SK-N-SH treated with all-trans-retinoic acid at 6 μM for 48 hours (cell line): ENCODE data around the gene LCN12.

Experiments
- ATAC-seq: fragments of 200-7000 bp; cut with Tn5 transposase; 3 replicates; pipeline ENCODE4 v1.9.1; 2020; ENCODE audit warnings: mild to moderate bottlenecking, moderate library complexity
- BACH2 ChIP-seq: fragments of 250-450 bp; sonication (Bioruptor Pico); IDR thresholded peaks from 2 replicates; pipeline ENCODE4 v1.9.0; 2021; ENCODE audit warnings: mild to moderate bottlenecking, borderline replicate concordance
- CSDC2 ChIP-seq: fragments of 250-450 bp; sonication (Bioruptor Pico); IDR thresholded peaks from 2 replicates; pipeline ENCODE4 v1.5.0; 2020; ENCODE audit warnings: mild to moderate bottlenecking, moderate library complexity
- ESRRG ChIP-seq: fragments of 250-450 bp; sonication (Bioruptor Pico); IDR thresholded peaks from 2 replicates; pipeline ENCODE4 v1.6.1; 2021; ENCODE audit warnings: mild to moderate bottlenecking
- GLIS3 ChIP-seq: fragments of 250-450 bp; sonication (Bioruptor Pico); IDR thresholded peaks from 2 replicates; pipeline ENCODE4 v1.5.0; 2020; ENCODE audit warnings: mild to moderate bottlenecking, moderate library complexity
- ISL1 ChIP-seq: fragments of 250-450 bp; sonication (Bioruptor Pico); IDR thresholded peaks from 2 replicates; pipeline ENCODE4 v2.1.2; 2022; ENCODE audit warnings: mild to moderate bottlenecking, moderate library complexity
- OSR1 ChIP-seq: fragments of 250-450 bp; sonication (Bioruptor Pico); IDR thresholded peaks from 2 replicates; pipeline ENCODE4 v1.8.0; 2022; ENCODE audit warnings: moderate library complexity, mild to moderate bottlenecking, inconsistent platforms
- RARB ChIP-seq: fragments of 250-450 bp; sonication (Bioruptor Pico); IDR thresholded peaks from 2 replicates; pipeline ENCODE4 v1.8.0; 2021; ENCODE audit warnings: mild to moderate bottlenecking, moderate library complexity
- TCF4 ChIP-seq: fragments of 250-450 bp; sonication (Bioruptor Pico); IDR thresholded peaks from 2 replicates; pipeline ENCODE4 v1.8.0; 2021; ENCODE audit warnings: mild to moderate bottlenecking, moderate library complexity, borderline replicate concordance
- TOX ChIP-seq: fragments of 250-450 bp; sonication (Bioruptor Pico); IDR thresholded peaks from 2 replicates; pipeline ENCODE4 v1.8.0; 2021; ENCODE audit warnings: mild to moderate bottlenecking, moderate library complexity, borderline replicate concordance
- ZC3H10 ChIP-seq: fragments of 250-450 bp; sonication (Bioruptor Pico); IDR thresholded peaks from 2 replicates; pipeline ENCODE4 v1.5.1; 2021; ENCODE audit warnings: mild to moderate bottlenecking, moderate library complexity
- ZFP3 ChIP-seq: fragments of 250-450 bp; sonication (Bioruptor Pico); IDR thresholded peaks from 2 replicates; pipeline ENCODE4 v1.5.0; 2020; ENCODE audit warnings: mild to moderate bottlenecking, moderate library complexity
- ZFP30 ChIP-seq: fragments of 450-650 bp; formaldehyde crosslinking; IDR thresholded peaks from 2 replicates; pipeline ENCODE4 v1.5.0; 2022; ENCODE audit warnings: mild to moderate bottlenecking, moderate library complexity
- ZNF565 ChIP-seq: fragments of 450-650 bp; formaldehyde crosslinking; conservative IDR thresholded peaks from 2 replicates; pipeline ENCODE4 v1.5.0; 2020; ENCODE audit warnings: low read depth, mild to moderate bottlenecking, moderate library complexity
- ZNF70 ChIP-seq: fragments of 450-650 bp; formaldehyde crosslinking; IDR thresholded peaks from 2 replicates; pipeline ENCODE4 v1.5.0; 2020; ENCODE audit warnings: mild to moderate bottlenecking, moderate library complexity
- ZNF8 ChIP-seq: fragments of 450-650 bp; formaldehyde crosslinking; IDR thresholded peaks from 2 replicates; pipeline ENCODE4 v1.5.0; 2020; ENCODE audit warnings: mild to moderate bottlenecking, moderate library complexity
- TF ChIP-seq, protein P1 (sequence below): fragments of 250-450 bp; sonication (Bioruptor Pico); IDR thresholded peaks from 2 replicates; pipeline ENCODE4 v1.5.0; 2020; ENCODE audit warnings: mild to moderate bottlenecking, moderate library complexity
- TF ChIP-seq, protein P2 (sequence below): fragments of 250-450 bp; sonication (Bioruptor Pico); IDR thresholded peaks from 2 replicates; pipeline ENCODE4 v1.5.1; 2020; ENCODE audit warnings: low read depth, mild to moderate bottlenecking, moderate library complexity
- TF ChIP-seq, protein P3 (sequence below): fragments of 250-450 bp; sonication (Bioruptor Pico); IDR thresholded peaks from 2 replicates; pipeline ENCODE4 v1.8.0; 2021; ENCODE audit warnings: low read depth, mild to moderate bottlenecking, moderate library complexity, borderline replicate concordance

LCN12 gene

DNA sequence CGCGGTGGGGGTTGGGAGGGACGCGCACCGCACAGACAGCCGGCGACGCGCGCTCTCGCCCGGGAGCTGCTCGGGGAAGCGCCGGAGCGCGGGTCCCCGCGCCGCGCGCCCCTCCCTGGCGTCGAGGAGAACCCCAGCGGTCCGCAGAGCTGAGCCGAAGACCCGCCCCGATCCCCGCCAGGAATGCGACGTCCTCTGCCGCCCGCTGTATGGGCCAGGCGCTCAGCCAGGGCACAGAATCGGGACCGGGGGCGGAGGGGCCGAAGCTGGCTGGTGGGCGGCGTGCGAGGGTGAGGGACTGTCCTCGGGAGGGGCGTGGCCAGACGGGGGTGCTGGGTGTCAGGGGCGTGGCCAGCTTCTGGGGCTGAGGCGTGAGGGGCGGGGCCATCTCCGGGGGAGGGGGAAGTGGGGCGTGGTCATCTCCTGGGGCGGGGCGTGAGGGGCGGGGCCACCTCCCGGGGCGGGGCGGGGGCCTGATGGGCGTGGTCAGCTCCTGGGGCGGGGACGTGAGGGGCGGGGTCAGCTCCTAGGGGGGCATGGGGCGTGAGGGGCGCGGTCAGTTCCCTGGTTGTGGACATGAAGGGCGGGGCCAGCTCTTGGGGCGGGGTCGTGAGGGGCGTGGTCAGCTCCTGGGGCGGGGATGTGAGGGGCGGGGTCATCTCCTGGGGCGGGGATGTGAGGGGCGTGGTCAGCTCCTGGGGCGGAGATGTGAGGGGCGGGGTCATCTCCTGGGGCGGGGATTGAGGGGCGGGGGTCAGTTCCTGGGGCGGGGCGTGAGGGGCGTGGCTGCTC, 26.2 kb downstream of the LCN12 start:
- ATAC-seq: peak; percentile 41
- no peak for TF ChIP-seq OSR1
- TF ChIP-seq, protein P1, sequence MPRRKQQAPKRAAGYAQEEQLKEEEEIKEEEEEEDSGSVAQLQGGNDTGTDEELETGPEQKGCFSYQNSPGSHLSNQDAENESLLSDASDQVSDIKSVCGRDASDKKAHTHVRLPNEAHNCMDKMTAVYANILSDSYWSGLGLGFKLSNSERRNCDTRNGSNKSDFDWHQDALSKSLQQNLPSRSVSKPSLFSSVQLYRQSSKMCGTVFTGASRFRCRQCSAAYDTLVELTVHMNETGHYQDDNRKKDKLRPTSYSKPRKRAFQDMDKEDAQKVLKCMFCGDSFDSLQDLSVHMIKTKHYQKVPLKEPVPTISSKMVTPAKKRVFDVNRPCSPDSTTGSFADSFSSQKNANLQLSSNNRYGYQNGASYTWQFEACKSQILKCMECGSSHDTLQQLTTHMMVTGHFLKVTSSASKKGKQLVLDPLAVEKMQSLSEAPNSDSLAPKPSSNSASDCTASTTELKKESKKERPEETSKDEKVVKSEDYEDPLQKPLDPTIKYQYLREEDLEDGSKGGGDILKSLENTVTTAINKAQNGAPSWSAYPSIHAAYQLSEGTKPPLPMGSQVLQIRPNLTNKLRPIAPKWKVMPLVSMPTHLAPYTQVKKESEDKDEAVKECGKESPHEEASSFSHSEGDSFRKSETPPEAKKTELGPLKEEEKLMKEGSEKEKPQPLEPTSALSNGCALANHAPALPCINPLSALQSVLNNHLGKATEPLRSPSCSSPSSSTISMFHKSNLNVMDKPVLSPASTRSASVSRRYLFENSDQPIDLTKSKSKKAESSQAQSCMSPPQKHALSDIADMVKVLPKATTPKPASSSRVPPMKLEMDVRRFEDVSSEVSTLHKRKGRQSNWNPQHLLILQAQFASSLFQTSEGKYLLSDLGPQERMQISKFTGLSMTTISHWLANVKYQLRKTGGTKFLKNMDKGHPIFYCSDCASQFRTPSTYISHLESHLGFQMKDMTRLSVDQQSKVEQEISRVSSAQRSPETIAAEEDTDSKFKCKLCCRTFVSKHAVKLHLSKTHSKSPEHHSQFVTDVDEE (CRISPR knock-in tag): 0 out of 2 replicates have a peak, but pooled peaks have one; percentile 30

DNA sequence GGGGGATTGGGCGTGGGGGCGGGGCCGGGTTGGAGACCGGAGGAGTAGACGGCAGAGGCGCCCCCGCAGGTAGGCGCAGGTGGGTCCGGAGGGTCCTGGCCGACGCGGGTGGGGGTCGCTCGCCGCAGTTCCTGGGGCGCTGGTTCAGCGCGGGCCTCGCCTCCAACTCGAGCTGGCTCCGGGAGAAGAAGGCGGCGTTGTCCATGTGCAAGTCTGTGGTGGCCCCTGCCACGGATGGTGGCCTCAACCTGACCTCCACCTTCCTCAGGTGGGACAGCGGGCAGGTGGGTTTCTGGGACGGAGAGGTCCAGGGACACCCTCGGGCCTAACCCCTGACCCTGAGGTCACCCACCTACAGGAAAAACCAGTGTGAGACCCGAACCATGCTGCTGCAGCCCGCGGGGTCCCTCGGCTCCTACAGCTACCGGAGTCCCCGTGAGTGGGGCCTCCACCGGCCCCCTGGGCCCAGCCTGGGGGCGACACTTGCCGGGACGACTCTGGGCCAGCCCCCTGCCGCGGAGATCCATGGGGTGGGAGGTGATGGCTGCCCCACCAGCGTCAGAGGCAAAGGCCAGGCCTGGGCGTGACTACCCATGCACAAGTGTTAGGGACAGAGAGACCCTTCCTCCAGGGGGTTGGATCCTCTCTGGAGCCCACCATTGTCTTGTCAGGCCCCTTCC, 26.9 kb downstream of the LCN12 start:
- TF ChIP-seq TCF4 (CRISPR knock-in tag) (no peak), BACH2 (CRISPR knock-in tag) (no peak), ESRRG (CRISPR knock-in tag) (no peak), ZFP30 (CRISPR knock-in tag) (no peak), ZC3H10 (CRISPR knock-in tag) (no peak), ZNF565 (no peak), OSR1 (no peak), ZNF70 (no peak), ISL1 (CRISPR knock-in tag) (no peak), RARB (CRISPR knock-in tag) (no peak), CSDC2 (no peak), ZNF8 (no peak), GLIS3 (CRISPR knock-in tag) (no peak), ZFP3 (no peak), TOX (CRISPR knock-in tag) (no peak)
- TF ChIP-seq, protein P2, sequence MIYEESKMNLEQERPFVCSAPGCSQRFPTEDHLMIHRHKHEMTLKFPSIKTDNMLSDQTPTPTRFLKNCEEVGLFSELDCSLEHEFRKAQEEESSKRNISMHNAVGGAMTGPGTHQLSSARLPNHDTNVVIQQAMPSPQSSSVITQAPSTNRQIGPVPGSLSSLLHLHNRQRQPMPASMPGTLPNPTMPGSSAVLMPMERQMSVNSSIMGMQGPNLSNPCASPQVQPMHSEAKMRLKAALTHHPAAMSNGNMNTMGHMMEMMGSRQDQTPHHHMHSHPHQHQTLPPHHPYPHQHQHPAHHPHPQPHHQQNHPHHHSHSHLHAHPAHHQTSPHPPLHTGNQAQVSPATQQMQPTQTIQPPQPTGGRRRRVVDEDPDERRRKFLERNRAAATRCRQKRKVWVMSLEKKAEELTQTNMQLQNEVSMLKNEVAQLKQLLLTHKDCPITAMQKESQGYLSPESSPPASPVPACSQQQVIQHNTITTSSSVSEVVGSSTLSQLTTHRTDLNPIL (CRISPR knock-in tag): no peak
- TF ChIP-seq, protein P1 (CRISPR knock-in tag): no peak
- TF ChIP-seq, protein P3, sequence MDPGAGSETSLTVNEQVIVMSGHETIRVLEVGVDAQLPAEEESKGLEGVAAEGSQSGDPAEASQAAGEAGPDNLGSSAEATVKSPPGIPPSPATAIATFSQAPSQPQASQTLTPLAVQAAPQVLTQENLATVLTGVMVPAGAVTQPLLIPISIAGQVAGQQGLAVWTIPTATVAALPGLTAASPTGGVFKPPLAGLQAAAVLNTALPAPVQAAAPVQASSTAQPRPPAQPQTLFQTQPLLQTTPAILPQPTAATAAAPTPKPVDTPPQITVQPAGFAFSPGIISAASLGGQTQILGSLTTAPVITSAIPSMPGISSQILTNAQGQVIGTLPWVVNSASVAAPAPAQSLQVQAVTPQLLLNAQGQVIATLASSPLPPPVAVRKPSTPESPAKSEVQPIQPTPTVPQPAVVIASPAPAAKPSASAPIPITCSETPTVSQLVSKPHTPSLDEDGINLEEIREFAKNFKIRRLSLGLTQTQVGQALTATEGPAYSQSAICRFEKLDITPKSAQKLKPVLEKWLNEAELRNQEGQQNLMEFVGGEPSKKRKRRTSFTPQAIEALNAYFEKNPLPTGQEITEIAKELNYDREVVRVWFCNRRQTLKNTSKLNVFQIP (CRISPR knock-in tag): no peak
- no peak for ATAC-seq

DNA sequence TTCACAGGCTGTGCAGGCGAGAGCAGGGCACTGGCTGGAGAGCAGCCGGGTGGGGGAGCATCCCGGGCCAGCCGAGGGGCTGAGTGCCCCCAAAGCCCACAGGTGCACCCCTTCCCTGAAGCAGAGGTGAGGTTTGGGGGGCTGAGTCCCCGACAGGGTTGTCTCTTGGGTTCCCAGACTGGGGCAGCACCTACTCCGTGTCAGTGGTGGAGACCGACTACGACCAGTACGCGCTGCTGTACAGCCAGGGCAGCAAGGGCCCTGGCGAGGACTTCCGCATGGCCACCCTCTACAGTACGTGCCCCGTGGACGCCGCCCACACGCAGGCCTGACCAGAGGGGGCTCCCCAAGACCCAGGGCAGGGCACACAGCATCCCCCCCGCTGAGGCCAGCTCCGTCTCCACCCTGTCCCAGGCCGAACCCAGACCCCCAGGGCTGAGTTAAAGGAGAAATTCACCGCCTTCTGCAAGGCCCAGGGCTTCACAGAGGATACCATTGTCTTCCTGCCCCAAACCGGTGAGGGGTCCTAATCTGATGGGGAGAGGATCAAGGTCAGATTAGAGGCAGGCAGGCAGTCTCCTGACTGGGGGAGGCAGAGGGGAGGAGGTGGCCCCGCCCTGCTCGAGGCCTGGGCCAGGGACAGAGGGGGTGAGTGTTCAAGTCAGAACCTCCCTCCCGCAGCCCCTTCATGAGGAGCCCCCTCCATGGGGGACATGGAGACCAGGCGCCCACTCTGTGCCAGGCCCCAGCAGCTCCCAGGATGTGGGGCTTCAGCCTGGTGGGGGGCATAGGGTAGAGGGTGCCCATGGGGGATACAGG, 27.9 kb downstream of the LCN12 start:
- no peak for ATAC-seq
- TF ChIP-seq ESRRG (CRISPR knock-in tag) (no peak), TCF4 (CRISPR knock-in tag) (no peak), ZFP3 (no peak), ISL1 (CRISPR knock-in tag) (no peak)
- TF ChIP-seq, protein P1 (CRISPR knock-in tag): no peak
